CD4-positive, alpha-beta T cell treated with Interleukin-6 for 4 hours (primary cell): ENCODE measurements around the gene CBX8.
"Not testable (repeated sequence)": the region's sequence is repeated elsewhere in the genome, so short reads cannot be mapped to it uniquely, and the experiment has no call there.

Experiments used
- DNase-seq: peaks from one replicate; pipeline ENCODE4 v3.0.0-alpha.2; 2020; ENCODE audit warnings: mixed read lengths

The CBX8 gene

DNA sequence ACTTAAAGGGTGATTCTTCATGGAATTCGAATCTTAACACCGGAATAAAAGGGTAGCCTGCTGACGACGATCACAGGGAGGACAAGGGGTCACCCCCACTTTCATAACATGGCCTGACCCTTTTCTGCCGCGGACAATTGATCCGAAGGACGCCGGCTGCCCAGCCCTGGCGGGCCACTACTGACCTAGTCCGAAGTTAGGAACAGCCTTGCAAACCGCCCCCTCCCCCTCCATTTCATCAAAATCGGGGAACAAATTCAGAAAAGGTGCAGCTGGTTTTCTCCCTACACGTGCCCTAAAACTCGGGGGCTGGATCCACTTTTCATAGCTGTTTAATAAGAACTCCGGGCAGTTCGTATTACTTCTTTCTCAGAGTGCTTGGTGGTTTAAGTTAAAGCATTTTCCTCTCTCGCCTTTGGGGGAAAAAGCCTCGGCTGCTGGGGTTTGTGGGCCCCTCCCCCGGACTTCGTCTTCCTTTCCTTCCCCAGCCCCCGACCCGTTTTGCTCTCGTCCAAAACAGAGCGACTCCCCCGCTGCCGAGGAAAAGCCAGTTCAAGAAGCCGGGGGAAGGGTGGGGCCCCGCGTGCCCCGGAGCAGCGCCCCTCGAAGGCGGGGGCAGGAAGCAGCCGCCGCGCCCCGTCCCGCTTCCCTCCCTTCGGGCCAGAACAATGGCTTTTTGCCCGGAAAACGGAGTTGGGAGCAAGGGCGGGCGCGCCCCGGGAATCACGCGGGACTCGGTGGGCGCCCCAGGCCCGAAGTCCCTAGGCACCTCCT lies 19.6 kb downstream of the CBX8 start:
- peak; percentile 49 for DNase-seq

DNA sequence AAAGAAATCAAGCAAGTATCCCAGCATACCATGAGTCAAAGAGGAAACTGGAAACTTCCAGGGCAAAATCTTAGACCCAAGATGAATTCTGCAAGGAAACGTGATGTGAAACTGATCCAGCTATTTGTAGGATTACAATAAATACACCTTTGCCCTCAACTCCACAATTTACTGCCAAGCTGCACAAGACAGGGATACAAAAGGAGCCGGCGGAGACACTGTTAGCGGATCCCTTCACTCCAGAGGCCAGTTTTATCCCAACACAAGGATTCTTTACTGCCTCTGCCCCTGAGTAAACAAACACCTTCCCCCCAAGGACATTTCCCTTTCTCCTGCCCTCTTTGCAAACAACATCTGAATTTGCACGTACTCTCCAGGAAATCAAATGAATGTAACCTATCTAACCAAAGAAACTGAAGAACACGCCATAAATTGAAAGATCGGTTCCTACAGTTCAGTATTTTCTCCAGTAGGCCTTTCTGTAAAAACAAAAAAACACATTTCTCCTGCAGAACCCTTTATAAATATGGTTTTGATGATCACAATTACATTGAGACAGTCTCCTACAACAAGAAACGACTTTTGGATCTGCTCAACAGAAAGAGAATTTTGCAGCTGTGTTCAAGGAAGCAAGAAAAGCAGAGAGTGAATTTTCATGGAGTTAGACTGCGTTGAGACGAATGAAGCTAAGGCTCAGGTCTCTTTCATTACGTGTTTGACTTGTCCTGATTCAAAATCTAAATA lies 20.3 kb downstream of the CBX8 start:
- no peak for DNase-seq

DNA sequence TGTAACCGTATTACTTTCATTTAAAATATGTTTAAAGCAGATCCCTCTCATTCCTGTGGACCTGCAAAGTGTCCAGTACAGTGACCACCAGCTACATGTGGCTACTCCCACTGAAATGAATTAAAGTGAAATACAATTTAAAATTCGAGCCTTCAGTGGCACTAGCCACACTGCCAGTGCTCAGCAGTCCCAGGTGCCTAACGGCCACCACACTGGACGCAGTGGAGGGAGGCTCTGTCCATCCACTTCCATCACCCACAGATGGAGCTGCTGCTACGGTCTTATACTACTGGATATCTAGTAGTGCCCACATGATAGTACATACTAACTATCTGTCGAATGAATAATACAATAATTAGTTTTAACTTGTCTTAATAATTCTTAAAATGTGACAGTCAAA lies 21.2 kb downstream of the CBX8 start:
- no peak for DNase-seq

DNA sequence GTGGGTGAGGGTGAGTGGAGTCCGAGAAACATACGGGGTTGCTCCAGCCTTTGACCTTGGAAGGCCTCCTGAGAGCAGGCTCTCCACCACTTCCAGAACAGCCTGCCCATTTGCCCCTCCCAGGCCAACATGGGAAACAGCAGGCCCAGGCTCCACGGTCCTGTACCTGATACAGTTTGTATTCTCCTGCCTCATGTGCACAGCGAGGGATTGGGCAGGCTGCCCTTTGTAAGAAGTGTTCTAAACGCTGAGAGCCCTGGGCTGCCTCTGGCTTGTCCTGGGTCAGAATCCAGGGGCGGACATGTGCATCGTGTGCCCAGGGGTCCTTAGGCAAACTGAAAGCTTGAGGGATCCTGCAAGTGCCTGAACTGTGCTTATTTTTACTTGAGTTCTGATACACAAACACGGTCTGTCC lies 22.3 kb downstream of the CBX8 start:
- no peak for DNase-seq

DNA sequence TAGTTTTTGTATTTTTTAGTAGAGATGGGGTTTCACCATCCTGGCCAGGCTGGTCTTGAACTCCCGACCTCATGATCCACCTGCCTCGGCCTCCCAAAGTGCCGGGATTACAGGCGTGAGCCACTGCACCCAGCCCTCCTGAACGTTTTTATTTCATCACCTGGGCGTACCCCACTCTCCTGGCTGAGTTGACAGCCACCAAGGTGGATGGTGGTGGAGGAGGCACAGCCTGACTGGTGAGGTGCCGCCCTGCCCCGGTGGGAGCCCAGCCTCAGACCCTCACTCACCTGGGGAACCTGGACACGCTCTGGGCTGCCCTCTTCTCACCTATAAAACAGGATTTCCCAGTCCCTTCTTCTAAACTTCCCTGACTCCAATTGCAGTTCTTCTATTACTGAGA lies 24.2 kb downstream of the CBX8 start:
- DNase-seq, result not testable (repeated sequence)

DNA sequence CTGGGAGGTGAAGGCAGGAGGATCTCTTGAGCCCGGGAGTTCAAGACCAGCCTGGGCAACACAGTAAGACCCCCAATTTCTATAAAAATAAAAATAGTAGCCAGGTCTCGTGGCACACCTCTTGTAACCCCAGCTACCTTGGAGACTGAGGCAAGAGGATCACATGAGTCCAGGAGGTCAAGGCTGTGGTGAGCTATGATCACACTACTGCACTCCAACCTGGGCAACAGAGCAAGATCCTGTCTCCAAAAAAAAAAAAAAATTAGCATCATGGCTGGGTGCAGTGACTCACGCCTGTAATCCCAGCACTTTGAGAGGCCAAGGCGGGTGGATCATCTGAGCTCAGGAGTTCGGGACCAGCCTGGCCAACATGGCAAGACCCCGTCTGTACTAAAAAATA lies 25.6 kb downstream of the CBX8 start:
- DNase-seq, result no peak

DNA sequence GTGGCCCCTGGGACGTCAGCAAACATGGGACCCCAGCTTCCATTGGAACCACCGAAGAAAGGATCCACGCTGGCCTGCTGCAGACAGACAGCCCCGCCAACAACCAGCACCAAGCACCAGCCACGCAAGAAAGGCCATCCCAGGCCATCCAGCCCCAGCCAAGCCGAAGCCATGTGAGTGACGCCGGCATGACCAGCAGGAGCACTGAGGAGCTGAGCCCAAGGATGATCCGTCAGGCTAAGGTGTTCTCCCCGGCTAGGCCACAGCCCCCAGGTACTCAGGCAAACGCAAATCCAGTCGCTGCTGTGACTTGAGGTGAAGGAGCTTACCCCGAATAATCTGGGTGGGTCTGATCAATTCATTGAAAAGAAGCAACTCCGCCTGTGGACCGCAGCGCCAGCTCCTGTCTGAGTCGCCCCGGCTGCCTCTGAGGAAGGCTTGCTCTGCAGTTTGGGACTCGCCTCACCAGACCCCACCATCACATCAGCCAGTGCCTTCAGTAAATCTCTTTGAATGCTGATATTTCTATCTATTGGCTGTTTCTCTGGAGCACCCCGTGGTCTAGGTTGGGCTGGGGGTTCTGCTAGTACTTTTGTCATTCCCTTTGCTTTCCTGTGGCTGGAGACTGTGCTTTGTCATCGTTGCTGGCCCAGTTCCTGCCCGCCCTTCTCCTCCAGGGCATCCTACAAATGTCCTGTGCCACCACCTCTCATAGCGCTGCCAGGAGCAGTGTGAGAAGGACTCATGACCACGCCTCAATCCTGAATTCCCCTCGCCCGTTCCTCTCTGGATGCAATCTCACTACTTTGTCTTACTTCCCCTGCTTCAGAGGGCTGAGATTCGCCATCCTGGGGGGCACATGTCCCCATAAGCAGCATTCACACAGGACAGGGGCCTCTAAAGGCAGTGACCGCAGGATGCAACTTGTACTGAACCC lies 27.0 kb downstream of the CBX8 start:
- no peak for DNase-seq

DNA sequence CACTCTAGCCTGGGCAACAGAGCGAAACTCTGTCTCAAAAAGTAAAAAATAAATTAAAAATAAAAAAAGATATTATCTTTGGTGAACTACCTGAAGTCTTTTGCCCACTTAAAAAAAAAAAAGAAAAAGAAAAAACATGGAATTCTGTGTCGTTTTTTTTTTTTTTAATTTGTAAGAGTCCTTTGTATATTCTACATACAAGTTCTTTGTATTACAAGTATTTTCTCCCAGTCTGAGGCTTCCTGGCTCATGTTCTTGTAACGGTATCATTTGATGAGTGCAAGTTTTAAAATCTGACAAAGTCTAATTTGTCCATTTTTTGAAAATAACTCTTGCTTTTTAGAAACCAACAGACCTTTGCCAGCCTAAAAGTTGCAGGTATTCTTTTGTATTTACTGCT lies 31.2 kb downstream of the CBX8 start:
- no peak for DNase-seq

DNA sequence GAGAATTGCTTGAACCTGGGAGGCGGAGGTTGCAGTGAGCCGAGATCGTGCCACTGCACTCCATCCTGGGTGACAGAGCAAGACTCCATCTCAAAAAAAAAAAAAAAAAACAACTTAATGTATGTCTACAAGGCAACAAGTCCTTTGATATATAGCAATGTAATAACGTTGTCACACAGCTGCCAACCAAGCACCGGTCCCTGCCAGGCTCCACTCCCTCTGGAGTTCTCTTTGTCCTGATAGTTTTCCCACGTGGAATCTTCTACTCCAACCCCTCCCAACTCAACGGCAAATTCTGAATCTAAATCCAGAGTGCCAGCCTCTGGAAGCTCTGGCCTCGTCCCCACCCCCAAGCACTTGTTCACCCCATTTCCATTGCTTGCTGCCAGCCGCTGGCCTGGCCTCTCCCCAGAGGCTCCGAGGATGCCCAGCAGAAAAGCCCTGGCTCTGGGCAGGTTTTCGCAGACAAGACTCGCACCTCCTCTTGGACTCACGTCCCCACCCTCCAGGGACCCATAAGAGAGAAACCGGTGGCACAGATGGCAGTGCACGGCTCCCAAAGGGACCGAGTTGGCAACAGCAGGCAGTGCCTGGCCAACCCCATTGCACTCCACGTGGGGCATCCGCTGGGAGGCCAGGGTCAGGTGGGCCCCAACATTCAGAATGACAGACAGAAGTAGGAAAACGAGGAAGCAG lies 34.8 kb downstream of the CBX8 start:
- DNase-seq, result no peak

DNA sequence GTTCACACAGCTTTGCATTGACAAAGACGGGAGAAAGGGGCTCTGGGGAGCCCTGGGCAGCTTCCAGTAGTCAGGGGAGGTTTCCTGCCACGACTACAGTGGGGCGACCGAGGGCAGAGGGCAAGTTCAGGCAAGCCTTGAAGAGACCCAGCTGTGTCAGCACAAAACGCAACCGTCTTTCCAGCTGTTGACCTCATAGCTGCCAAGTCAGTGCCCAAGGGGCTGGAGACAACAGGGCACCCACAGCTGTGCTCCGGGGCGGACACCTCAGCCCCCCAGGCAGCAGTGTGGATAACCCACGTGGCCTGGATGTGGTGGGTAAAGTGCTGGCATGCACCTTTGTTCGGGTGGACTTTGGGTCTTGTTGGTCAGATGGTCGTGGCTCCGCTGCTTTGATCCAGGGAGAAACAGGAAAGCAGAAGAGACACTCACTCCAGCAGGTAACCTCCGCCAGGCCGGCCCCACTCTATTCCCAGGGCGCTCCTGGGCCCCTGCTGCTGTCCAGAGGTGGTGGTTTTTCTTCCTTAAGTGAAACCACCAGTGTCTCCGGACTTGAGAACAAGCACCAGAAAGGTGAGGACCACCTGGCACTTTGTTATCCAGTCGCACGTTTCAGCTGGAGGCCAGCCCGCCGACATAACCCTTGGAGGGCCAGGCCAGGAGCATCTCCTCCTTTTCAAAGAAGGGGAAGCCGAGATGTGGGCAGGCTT lies 36.5 kb downstream of the CBX8 start:
- no peak for DNase-seq

DNA sequence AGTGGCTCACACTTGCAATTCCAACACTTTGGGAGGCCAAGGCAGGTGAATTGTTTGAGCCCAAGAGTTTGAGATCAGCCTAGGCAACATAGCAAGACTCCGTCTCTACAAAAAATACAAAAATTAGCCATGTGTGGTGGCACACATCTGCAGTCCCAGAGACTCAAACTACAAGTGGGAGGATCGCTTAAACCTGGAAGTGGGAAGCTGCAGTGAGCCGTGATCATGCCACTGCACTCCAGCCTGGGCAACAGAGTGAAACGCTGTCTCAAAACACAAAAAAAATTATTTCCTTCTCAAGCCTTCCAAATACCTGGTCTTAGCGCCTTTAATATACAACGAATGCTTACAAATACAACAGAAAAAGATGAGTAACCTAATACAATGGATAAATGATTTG lies 38.6 kb downstream of the CBX8 start:
- no peak for DNase-seq

DNA sequence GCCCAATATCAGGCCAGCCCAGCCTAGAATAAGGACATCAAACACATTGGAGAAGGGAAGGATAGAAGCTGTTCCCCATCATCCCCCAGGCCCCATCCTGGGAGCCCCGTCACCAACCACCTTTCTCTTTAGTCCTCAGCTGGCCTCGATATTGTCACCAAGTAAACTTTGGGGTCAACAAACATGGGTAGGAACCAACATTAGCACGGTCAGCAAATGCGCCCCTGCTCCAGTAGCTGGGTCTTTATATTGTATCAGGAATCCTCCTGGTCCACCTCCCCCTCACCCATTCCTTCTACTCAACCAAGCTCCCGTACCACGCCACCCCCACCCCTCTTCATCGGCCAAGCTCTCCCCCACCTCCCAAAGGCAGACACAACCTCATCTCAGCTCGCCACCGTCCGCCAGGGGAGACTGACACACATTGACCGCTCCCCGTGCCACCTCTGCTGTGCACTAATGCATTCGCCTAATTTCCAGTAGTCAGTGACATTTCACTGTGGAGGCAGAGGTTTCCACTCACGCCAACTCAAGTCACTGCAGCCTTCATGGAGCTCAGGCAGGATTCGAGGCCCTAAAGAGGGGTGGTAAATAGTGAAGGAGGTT lies 39.6 kb downstream of the CBX8 start:
- DNase-seq, result no peak

DNA sequence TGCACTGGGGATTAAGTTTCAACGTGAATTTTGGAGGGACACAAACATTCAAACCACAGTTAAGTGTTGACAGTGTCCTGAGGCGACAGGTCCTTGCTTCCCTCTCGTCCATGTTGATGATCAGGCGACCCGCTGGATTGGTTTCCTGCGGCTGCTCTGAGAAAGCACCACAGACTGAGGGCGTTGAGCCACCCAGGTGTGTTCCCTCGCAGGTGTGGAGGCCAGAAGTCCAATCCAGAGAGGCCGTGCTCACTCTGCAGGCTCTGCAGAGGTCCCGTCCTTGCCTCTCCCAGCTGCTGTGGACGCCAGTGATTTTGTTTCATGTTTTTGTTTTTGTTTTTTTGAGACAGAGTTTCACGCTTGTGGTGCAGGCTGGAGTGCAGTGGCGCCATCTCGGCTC lies 41.3 kb downstream of the CBX8 start:
- no peak for DNase-seq

DNA sequence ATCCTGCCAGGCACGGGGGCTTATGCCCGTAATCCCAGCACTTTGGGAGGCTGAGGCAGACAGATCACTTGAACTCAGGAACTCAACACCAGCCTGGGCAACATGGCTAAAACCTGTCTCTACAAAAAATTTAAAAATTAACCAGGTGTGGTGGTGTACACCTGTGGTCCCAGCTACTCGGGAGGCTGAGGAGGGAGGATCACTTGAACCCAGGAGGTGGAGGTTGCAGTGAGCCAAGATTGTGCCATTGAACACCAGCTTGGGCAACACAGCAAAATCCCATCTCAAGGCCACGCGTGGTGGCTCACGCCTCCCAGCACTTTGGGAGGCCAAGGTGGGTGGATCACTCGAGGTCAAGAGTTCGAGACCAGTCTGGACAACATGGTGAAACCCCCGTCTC lies 42.0 kb downstream of the CBX8 start:
- DNase-seq, result not testable (repeated sequence)

DNA sequence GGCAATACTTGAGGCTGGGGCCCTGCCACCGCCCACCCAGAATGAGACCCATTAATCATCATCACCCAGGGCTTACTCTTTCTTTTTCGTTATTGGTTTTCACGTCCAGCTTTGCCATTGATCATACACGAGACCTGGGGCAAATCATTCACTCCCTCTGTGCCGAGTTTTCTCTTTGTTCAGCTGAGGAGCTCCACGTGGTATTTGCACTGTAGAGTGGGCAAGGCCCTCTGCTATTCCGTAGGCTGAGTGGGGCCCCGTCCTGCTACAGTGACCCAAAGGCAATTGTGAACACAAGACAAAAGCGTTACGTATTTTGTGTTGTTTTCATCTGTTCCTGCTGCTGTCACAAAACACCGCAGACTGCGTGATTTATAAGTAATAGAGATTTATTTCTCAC lies 42.5 kb downstream of the CBX8 start:
- no peak for DNase-seq

DNA sequence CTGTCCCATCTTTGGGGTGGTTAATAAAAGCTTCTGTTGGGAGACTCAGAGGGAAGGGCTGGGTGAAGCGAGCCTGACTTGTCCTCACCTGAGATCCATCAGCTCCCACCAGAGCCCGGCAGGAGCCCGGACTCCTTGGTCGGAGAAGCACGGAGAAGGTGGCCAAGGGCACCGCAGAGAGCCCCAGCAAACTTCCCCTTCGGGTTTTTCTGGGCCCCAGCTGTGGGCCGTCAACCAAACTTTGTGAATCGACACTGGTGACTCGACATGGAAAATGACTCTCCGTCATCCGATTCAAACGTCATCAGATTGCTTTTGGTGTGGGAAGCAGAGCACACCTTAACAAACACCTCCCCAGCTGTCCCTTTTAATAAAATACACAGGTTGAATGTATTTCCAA lies 44.7 kb downstream of the CBX8 start:
- no peak for DNase-seq

DNA sequence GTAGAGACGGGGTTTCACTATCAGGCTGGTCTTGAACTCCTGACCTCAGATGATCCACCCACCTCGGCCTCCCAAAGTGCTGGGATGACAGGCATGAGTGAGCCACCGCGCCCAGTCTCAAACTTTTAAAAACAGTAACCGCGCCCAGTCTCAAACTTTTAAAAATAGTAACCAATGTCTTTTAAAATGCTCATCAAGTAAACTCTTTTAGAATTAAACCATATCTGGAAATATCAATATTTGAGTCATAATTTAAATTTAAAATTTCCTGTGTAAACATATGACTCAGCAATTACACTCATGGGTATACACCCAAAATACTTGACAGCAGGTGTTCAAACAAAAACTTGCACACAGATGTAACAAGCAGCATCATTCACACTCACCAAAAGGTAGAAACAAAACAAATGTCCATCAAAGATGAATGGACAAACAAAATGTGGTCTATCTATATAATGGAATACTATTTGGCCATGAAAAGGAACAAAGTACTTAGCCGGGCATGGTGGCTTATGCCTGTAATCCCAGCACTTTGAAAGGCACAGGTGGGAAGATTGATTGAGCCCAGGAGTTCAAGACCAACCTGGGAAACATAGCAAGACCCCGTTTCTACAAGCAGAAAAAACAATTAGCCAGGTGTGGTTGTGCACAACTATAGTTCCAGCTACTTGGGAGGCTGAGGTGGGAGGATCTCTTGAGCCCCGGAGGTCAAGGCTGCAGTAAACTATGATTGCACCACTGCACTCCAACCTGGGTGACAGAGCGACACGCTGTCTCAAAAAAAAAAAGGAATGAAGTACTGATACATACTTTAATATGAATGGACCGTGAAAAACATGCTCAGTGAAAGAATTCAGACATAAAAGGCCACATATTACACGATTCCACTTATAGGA lies 46.0 kb downstream of the CBX8 start:
- no peak for DNase-seq

DNA sequence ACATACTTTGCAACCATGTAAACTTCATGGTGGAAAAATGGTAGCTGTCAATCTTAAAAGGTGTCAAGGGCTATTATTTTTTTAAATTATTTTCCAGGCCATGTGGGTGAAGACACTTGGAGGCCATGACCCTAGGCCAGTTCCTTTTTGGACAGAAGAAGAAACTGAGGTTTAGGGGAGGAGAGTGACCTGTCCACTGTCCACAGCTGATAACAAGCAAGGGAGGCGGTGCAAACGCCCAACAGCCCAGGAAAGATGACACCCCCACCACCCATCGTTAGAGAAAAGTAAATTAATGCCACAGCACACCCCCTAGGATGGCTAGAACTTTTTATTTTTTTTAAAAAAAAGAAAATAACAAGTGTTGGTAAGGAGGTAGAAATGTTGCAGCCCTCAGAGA lies 46.9 kb downstream of the CBX8 start:
- DNase-seq, result no peak

DNA sequence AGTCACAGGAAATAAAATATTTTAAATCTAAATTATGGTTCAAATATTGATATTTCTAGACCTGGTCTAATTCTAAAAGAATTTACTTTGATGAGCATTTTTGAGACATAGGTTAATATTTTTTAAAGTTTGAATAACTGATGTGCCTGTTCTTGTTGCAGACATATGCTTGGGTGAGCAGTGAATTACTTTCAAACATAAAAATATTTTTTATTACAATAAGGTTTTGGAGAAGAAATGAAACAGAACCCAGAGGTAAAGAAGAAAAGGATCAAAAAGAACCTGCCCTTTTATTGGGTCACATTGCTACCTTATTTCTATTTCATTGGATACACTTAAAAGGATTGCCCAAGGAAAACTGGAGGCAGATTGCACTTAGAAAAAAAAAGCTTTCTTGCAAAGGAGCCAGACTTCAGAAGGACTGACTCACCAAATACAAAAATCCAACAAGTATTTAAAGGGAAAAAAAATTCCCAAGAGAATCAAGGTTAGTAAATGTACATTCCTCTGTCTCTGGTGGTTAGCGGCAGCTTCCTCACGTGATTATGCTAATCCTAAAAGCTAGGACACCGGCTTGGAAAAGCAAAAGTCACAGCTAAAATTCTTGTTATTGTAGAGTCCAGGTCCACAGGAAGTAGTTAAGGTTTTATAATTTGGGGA lies 47.6 kb downstream of the CBX8 start:
- no peak for DNase-seq
